ENCODE results near the gene AKR7A2. TPM values are rescaled to one million over a fixed set of nuclear protein-coding genes. Genes with fewer than 3 reads are reported as not detected.

Gene AKR7A2
- total RNA-seq, 3 donors from 2014 or later, result 57.9 to 85.2 (median 72.1) TPM

DNA sequence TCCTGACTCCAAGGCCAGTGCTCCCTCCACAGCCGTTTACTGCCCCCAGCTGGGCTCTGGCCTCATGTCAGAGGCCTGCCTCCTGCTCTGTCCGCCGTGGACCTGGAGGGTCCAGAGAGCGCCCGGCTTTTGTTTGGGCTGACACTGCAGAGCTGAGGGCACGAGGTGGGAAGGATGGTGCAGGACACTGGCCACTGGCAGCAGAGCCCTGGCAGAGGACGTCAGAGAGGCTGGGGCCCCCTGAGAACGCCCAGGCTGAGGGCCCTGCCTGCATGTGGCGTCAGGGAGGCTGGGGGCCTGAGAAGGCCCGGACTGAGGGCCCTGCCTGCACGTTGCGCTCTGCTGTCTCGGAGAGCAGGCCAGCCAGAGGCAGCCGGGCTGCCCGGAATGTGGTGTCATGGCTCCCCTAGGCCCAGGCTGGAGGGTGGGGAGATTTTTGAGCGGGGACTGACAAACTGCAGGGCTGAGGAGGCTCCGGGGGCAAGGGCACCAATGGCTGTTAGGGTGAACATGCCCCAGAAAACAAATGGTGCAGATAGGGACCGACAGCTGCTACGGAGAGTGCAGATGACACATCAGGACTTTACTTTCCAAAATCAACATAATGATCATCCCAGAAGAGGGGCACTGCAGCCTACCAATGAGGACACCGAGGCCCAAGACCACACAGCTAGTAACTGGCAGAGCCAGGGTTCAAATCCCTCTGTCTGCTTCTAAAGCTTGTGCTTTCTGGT is 31.8 kb upstream of the AKR7A2 start:
- Histone ChIP-seq H3K4me3 (no peak overlapping the region), H3K4me1 (ENCODE audit: low read depth) (no peaks in the 10 kb centered on the region), H3K9me3 (no peaks in the 10 kb centered on the region), H3K36me3 (ENCODE audit: low read depth) (peaks cover 14% of the 10 kb centered on the region)
- TF ChIP-seq, protein P1, sequence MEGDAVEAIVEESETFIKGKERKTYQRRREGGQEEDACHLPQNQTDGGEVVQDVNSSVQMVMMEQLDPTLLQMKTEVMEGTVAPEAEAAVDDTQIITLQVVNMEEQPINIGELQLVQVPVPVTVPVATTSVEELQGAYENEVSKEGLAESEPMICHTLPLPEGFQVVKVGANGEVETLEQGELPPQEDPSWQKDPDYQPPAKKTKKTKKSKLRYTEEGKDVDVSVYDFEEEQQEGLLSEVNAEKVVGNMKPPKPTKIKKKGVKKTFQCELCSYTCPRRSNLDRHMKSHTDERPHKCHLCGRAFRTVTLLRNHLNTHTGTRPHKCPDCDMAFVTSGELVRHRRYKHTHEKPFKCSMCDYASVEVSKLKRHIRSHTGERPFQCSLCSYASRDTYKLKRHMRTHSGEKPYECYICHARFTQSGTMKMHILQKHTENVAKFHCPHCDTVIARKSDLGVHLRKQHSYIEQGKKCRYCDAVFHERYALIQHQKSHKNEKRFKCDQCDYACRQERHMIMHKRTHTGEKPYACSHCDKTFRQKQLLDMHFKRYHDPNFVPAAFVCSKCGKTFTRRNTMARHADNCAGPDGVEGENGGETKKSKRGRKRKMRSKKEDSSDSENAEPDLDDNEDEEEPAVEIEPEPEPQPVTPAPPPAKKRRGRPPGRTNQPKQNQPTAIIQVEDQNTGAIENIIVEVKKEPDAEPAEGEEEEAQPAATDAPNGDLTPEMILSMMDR (IDR thresholded peaks at IDR 0.05), result no peak
- no peak for ATAC-seq
- intact Hi-C loops (cut with DNase I, micrococcal nuclease), result loop anchor here in 1 of 2 donors (10.0 kb wide), 1 partner anchor 311 kb away; no protein-coding TSS in a partner anchor
- no peak for DNase-seq

DNA sequence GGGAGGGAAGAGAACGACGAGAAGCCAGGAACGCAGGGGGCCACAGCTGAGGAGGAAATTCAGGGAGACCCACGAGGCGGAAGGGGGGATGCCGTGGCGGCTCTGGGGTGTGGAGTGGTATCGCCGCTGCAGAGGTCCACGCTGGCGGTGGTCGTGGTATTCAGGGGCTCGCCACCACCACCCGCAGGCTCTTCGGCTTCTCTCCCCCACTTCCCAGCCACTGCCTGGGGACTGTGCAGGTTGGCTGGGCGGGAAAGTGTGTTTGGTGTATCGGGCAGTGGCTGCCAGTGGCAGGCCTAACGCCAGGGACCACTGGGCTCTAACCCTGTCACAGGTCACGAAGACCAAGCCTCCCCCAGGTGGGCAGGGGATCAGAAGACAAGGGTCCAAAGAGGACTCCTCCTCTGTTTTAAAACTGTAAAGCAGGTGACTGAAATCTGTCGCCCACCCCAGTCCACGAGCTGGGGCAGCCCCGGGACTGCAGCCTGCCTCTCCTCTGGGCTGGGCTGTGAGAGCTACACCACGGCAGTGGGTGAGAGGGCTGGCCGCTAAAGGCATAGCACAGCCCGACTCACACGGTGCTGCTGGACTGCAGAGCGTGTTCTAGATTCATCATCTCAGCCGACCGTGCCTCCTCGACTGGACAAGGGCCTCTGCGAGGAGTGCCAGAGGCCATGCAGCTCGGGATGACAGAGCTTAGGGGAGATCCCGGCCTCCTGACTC is 31.1 kb upstream of the AKR7A2 start:
- TF ChIP-seq, protein P1 (IDR thresholded peaks at IDR 0.05), result no peak
- H3K4me3 ChIP-seq, result no peak overlapping the region
- intact Hi-C loops (cut with DNase I, micrococcal nuclease), result loop anchor here in 1 of 2 donors (10.0 kb wide), 1 partner anchor 312 kb away; no protein-coding TSS in a partner anchor
- ATAC-seq (no peak), DNase-seq (no peak)
- no peaks in the 10 kb centered on the region for H3K4me1 ChIP-seq (ENCODE audit: low read depth)
- H3K36me3 ChIP-seq (ENCODE audit: low read depth), result peaks cover 14% of the 10 kb centered on the region
- H3K9me3 ChIP-seq, result no peaks in the 10 kb centered on the region

DNA sequence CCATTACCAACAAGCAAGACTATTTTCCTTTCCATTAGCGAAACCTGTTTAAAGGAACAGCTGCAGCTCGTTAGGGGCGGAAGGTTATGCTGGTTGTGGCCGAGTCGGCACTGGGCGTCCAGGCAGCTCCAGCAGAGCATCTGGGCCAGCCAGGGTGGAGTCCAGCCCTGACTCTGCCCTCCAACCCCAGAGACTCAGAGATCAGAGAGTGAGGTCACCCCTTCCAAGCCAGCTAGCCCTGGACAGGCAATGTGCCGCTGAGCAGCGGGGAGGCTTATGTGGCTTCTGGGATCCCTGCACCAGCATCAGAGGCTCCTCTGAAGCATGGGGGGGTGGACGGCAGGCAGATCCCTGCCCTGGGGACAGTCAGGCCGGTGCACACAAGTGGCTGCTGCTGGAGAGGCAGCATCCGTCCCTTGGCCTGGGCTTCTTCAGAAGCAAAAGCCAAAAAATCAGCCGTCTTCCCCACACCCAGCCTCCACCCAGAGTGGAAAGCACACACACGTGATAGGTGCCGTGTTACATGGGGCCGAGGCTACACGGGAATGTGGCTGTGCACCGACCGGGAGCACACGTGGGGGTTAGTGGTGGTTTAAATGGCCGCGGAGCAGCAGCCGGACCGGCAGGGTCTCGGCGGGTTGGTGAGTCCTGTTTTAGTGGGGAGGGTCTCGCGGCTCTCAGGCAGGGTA is 30.3 kb upstream of the AKR7A2 start:
- intact Hi-C loops (cut with DNase I, micrococcal nuclease), result loop anchor here in 1 of 2 donors (10.0 kb wide), 1 partner anchor 313 kb away; no protein-coding TSS in a partner anchor
- Histone ChIP-seq H3K4me1 (ENCODE audit: low read depth) (no peaks in the 10 kb centered on the region), H3K36me3 (ENCODE audit: low read depth) (peaks cover 14% of the 10 kb centered on the region)

DNA sequence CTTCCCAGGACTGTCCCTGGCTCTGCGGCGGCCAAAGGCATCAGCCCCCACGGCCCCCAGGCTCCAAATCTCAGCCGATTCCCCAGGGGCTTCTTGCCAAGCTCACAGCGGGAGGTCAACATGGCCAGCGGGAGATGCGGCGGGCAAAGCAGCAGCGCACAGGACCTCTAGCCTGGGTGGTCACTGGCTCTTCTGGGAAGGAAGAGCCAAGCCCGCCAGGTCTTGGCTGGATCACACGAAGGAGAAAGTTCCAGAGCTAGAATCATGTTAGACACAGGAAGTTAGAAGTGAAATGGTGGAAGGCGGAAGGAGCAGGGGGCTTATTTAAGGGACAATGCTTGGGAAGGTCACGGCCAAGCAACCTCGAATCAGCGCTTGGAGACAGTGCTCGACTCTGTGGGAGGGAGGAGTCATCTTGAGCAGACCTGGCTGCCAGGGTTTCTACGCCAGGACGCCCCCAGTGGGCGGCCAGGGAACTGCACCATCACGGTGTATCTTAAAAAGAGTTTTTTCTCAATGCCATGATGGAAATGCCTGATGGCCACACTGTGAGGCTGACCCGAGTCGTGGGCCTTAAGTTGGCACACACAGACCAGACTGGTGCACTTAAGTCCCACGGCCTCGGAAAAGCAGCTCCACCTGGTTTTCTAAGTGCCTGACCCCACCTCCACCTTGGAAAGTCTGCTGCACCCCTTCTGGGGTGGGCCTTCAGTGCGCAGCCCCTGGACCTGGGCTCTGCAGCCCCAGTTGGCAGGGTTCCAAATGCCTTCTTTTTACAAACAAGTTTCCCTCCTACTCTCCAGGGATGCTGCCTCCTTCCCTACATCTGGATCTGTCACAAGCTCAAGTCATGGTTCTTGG is 29.5 kb upstream of the AKR7A2 start:
- no peaks in the 10 kb centered on the region for H3K9me3 ChIP-seq
- ATAC-seq, result peak; percentile 80
- intact Hi-C loops (cut with DNase I, micrococcal nuclease), result loop anchor here in 1 of 2 donors (10.0 kb wide), 1 partner anchor 313 kb away; no protein-coding TSS in a partner anchor
- TF ChIP-seq, protein P1 (IDR thresholded peaks at IDR 0.05), result peak; percentile 85
- peak; percentile 76 to 85 (median 82) for DNase-seq
- no peak overlapping the region for H3K4me3 ChIP-seq
- H3K4me1 ChIP-seq (ENCODE audit: low read depth), result no peaks in the 10 kb centered on the region
- peaks cover 14% of the 10 kb centered on the region for H3K36me3 ChIP-seq (ENCODE audit: low read depth)

More for the DNA sequence above, 30.3 kb upstream of the AKR7A2 start:
- no peaks in the 10 kb centered on the region for H3K9me3 ChIP-seq
- TF ChIP-seq, protein P1 (IDR thresholded peaks at IDR 0.05), result no peak
- no peak for DNase-seq
- no peak overlapping the region for H3K4me3 ChIP-seq
- no peak for ATAC-seq

All from mucosa of descending colon (tissue), 3 donors.